Stimulated activated naive CD8-positive, alpha-beta T cell treated with anti-CD3 and anti-CD28 coated beads, Interleukin-15, Interleukin-2, amounts not matched to agents 100 ng/mL and 50 ng/mL, for 24 hours (primary cell): ENCODE measurements around the gene ITSN1.
"Not testable (repeated sequence)": the region's sequence is repeated elsewhere in the genome, so short reads cannot be mapped to it uniquely, and the experiment has no call there.

ENCODE experiments used
- H3K27ac Mint-ChIP-seq: one replicate; pipeline ENCODE4 v1.8.0; 2021; ENCODE audit warnings: mild to moderate bottlenecking, mixed read lengths
- H3K27me3 Mint-ChIP-seq: one replicate; pipeline ENCODE4 v1.8.0; 2021; ENCODE audit warnings: mixed read lengths
- H3K36me3 Mint-ChIP-seq: one replicate; pipeline ENCODE4 v1.8.0; 2021; ENCODE audit warnings: low read depth, mixed read lengths
- H3K4me1 Mint-ChIP-seq: one replicate; pipeline ENCODE4 v1.8.0; 2021; ENCODE audit warnings: low read depth, mixed read lengths
- H3K4me3 Mint-ChIP-seq: one replicate; pipeline ENCODE4 v1.8.0; 2021; ENCODE audit warnings: mild to moderate bottlenecking, mixed read lengths
- H3K9me3 Mint-ChIP-seq: one replicate; pipeline ENCODE4 v1.8.0; 2021; ENCODE audit warnings: mixed read lengths

The ITSN1 gene

GRCh38 chr21:33708874-33709273 lies 66.6 kb downstream of the ITSN1 start:
- Mint-ChIP-seq H3K36me3 (no peaks in the 10 kb centered on the region), H3K4me3 (no peak overlapping the region), H3K27ac (no peak overlapping the region), H3K27me3 (no peaks in the 10 kb centered on the region), H3K9me3 (peaks cover 10% of the 10 kb centered on the region), H3K4me1 (no peaks in the 10 kb centered on the region)

- H3K9me3 Mint-ChIP-seq, result peaks cover 10% of the 10 kb centered on the region
- no peak overlapping the region for H3K4me3 Mint-ChIP-seq
- no peaks in the 10 kb centered on the region for H3K36me3 Mint-ChIP-seq
- H3K27me3 Mint-ChIP-seq, result no peaks in the 10 kb centered on the region
- no peak overlapping the region for H3K27ac Mint-ChIP-seq
- H3K4me1 Mint-ChIP-seq, result no peaks in the 10 kb centered on the region
Measured at GRCh38 chr21:33712022-33712803, 69.9 kb downstream of the ITSN1 start.

- H3K4me3 Mint-ChIP-seq, result no peak overlapping the region
- H3K9me3 Mint-ChIP-seq, result no peaks in the 10 kb centered on the region
- H3K27me3 Mint-ChIP-seq, result no peaks in the 10 kb centered on the region
- H3K4me1 Mint-ChIP-seq, result no peaks in the 10 kb centered on the region
- no peaks in the 10 kb centered on the region for H3K36me3 Mint-ChIP-seq
- no peak overlapping the region for H3K27ac Mint-ChIP-seq
Measured at GRCh38 chr21:33721081-33721480, 78.8 kb downstream of the ITSN1 start.

- not testable (repeated sequence) for H3K27me3 Mint-ChIP-seq, H3K27ac Mint-ChIP-seq, H3K4me3 Mint-ChIP-seq, H3K36me3 Mint-ChIP-seq, H3K9me3 Mint-ChIP-seq, H3K4me1 Mint-ChIP-seq
Measured at GRCh38 chr21:33729139-33729538, 86.8 kb downstream of the ITSN1 start.

- Mint-ChIP-seq H3K36me3 (no peaks in the 10 kb centered on the region), H3K4me1 (no peaks in the 10 kb centered on the region), H3K9me3 (no peaks in the 10 kb centered on the region), H3K27me3 (no peaks in the 10 kb centered on the region), H3K4me3 (no peak overlapping the region), H3K27ac (no peak overlapping the region)
Measured at GRCh38 chr21:33729641-33730040, 87.3 kb downstream of the ITSN1 start.

GRCh38 chr21:33731447-33731846 lies 89.1 kb downstream of the ITSN1 start:
- H3K9me3 Mint-ChIP-seq, result no peaks in the 10 kb centered on the region
- no peak overlapping the region for H3K4me3 Mint-ChIP-seq
- H3K36me3 Mint-ChIP-seq, result no peaks in the 10 kb centered on the region
- H3K27me3 Mint-ChIP-seq, result no peaks in the 10 kb centered on the region
- H3K27ac Mint-ChIP-seq, result no peak overlapping the region
- H3K4me1 Mint-ChIP-seq, result no peaks in the 10 kb centered on the region

- H3K36me3 Mint-ChIP-seq, result no peaks in the 10 kb centered on the region
- H3K4me3 Mint-ChIP-seq, result no peak overlapping the region
- H3K9me3 Mint-ChIP-seq, result no peaks in the 10 kb centered on the region
- H3K27me3 Mint-ChIP-seq, result no peaks in the 10 kb centered on the region
- no peak overlapping the region for H3K27ac Mint-ChIP-seq
- H3K4me1 Mint-ChIP-seq, result no peaks in the 10 kb centered on the region
Measured at GRCh38 chr21:33732038-33732437, 89.7 kb downstream of the ITSN1 start.

GRCh38 chr21:33733601-33734000 lies 91.3 kb downstream of the ITSN1 start:
- no peak overlapping the region for H3K27ac Mint-ChIP-seq
- H3K4me3 Mint-ChIP-seq, result no peak overlapping the region

GRCh38 chr21:33734291-33734690 lies 92.0 kb downstream of the ITSN1 start:
- no peaks in the 10 kb centered on the region for H3K4me1 Mint-ChIP-seq
- no peak overlapping the region for H3K27ac Mint-ChIP-seq
- no peaks in the 10 kb centered on the region for H3K9me3 Mint-ChIP-seq
- H3K27me3 Mint-ChIP-seq, result no peaks in the 10 kb centered on the region
- H3K4me3 Mint-ChIP-seq, result no peak overlapping the region
- H3K36me3 Mint-ChIP-seq, result no peaks in the 10 kb centered on the region

More at GRCh38 chr21:33733601-33734000, 91.3 kb downstream of the ITSN1 start:
- H3K27me3 Mint-ChIP-seq, result no peaks in the 10 kb centered on the region
- H3K4me1 Mint-ChIP-seq, result no peaks in the 10 kb centered on the region
- no peaks in the 10 kb centered on the region for H3K9me3 Mint-ChIP-seq
- no peaks in the 10 kb centered on the region for H3K36me3 Mint-ChIP-seq

GRCh38 chr21:33734818-33735217 lies 92.5 kb downstream of the ITSN1 start:
- Mint-ChIP-seq H3K4me3 (no peak overlapping the region), H3K36me3 (no peaks in the 10 kb centered on the region), H3K9me3 (no peaks in the 10 kb centered on the region), H3K27me3 (no peaks in the 10 kb centered on the region), H3K4me1 (no peaks in the 10 kb centered on the region), H3K27ac (no peak overlapping the region)

GRCh38 chr21:33736569-33736968 lies 94.3 kb downstream of the ITSN1 start:
- Mint-ChIP-seq H3K4me3 (no peak overlapping the region), H3K9me3 (no peaks in the 10 kb centered on the region), H3K36me3 (no peaks in the 10 kb centered on the region), H3K27me3 (no peaks in the 10 kb centered on the region), H3K4me1 (no peaks in the 10 kb centered on the region), H3K27ac (no peak overlapping the region)

- H3K27ac Mint-ChIP-seq, result no peak overlapping the region
- no peak overlapping the region for H3K4me3 Mint-ChIP-seq
- no peaks in the 10 kb centered on the region for H3K36me3 Mint-ChIP-seq
- H3K27me3 Mint-ChIP-seq, result no peaks in the 10 kb centered on the region
- no peaks in the 10 kb centered on the region for H3K4me1 Mint-ChIP-seq
- H3K9me3 Mint-ChIP-seq, result no peaks in the 10 kb centered on the region
Measured at GRCh38 chr21:33739701-33740100, 97.4 kb downstream of the ITSN1 start.

- H3K36me3 Mint-ChIP-seq, result peaks cover 7% of the 10 kb centered on the region
- H3K4me1 Mint-ChIP-seq, result no peaks in the 10 kb centered on the region
- H3K9me3 Mint-ChIP-seq, result peaks cover 19% of the 10 kb centered on the region
Measured at GRCh38 chr21:33747420-33747819, 105.1 kb downstream of the ITSN1 start.

GRCh38 chr21:33748903-33749302 lies 106.6 kb downstream of the ITSN1 start:
- Mint-ChIP-seq H3K27ac (no peak overlapping the region), H3K9me3 (peaks cover 19% of the 10 kb centered on the region), H3K4me3 (no peak overlapping the region), H3K27me3 (no peaks in the 10 kb centered on the region), H3K4me1 (no peaks in the 10 kb centered on the region), H3K36me3 (peaks cover 7% of the 10 kb centered on the region)

More at GRCh38 chr21:33747420-33747819, 105.1 kb downstream of the ITSN1 start:
- Mint-ChIP-seq H3K4me3 (no peak overlapping the region), H3K27ac (no peak overlapping the region), H3K27me3 (no peaks in the 10 kb centered on the region)

GRCh38 chr21:33750017-33750416 lies 107.7 kb downstream of the ITSN1 start:
- Mint-ChIP-seq H3K27ac (no peak overlapping the region), H3K4me1 (no peaks in the 10 kb centered on the region), H3K9me3 (peaks cover 19% of the 10 kb centered on the region), H3K4me3 (no peak overlapping the region), H3K36me3 (peaks cover 7% of the 10 kb centered on the region), H3K27me3 (no peaks in the 10 kb centered on the region)

GRCh38 chr21:33751120-33751519 lies 108.8 kb downstream of the ITSN1 start:
- Mint-ChIP-seq H3K4me1 (no peaks in the 10 kb centered on the region), H3K9me3 (peaks cover 15% of the 10 kb centered on the region), H3K27me3 (no peaks in the 10 kb centered on the region), H3K36me3 (peaks cover 5% of the 10 kb centered on the region), H3K27ac (no peak overlapping the region), H3K4me3 (no peak overlapping the region)
